ENCODE results near the gene ZBED1.

DNA sequence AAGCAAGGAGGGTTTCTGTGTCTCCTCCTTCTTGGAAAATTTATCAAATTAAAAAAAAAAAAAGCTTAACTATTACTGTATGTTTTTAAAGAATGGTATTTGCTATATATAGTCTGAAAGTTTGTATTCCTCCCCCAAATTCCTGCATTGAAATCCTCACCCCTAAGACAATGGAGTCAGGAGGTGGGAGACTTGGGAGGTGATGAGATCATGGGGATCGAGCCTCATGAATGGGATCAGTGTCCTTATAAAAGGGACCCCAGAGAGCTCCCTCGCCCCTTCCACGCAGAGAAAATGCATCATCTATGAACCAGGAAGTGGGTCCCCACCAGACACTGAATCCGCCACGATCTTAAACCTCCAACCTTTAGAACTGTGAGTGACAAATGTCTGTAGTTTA is 50.1 kb downstream of the ZBED1 start:
- TF ChIP-seq CTCF (conservative IDR thresholded peaks at IDR 0.05; ENCODE audit: low read depth in 2 of 2) (no peak), REST (IDR thresholded peaks at IDR 0.05; ENCODE audit: unreplicated experiment) (no peak), EZH2 (IDR thresholded peaks at IDR 0.05; ENCODE audit: low read depth, unreplicated experiment) (no peak), EZH2phosphoT487 (IDR thresholded peaks at IDR 0.05; ENCODE audit: unreplicated experiment) (no peak), POLR2AphosphoS5 (IDR thresholded peaks at IDR 0.05; ENCODE audit: low read depth) (no peak), CREB1 (CRISPR knock-in tag; IDR thresholded peaks at IDR 0.05; ENCODE audit: low read depth) (no peak)

All from GM23338 (cell line).